GM19468 (cell line): ENCODE data around the gene MAD2L2.
A peak's percentile ranks its signal among the peaks of the same experiment; 100 is the strongest.

Experiments
- ATAC-seq: cut with Tn5 transposase; IDR thresholded peaks from one replicate; pipeline ENCODE4 v1.9.1; 2021; ENCODE audit warnings: mild to moderate bottlenecking, moderate library complexity, moderate number of reproducible peaks; ENCODE audit not compliant: unreplicated experiment; ENCODE audit errors: extremely low read depth

MAD2L2 gene

DNA sequence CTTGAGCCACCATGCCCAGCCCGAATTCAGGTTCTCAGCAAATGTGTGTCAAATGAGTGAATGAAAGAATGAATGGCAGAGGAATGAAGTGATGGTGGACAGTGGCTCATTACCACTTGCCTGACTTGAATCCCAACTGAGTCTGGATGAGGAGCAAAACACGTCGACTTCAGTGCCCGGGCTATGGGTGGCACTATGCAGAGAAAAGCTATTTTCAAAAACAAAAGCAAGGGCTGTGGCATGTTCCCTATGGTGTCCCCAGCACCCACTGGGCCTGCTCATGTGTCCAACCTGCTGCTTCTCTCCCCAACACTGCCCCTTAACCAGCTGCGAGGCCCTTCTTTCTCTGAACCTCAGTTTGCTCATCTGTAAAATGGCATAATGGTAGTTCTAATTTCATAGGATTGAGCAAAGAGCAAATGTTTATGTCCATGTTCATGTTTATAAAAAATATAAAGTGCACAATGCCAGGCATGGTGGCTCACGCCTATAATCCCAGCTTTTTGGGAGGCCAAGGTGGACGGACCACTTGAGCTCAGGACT lies 4.3 kb upstream of the MAD2L2 start:
- ATAC-seq = no peak

GRCh38 chr1:11684070-11684469 lies 3.1 kb upstream of the MAD2L2 start:
- no peak for ATAC-seq

- no peak for ATAC-seq
Measured at GRCh38 chr1:11682799-11683198, 1.9 kb upstream of the MAD2L2 start.

GRCh38 chr1:11682287-11682771 lies 1.4 kb upstream of the MAD2L2 start:
- ATAC-seq = no peak

DNA sequence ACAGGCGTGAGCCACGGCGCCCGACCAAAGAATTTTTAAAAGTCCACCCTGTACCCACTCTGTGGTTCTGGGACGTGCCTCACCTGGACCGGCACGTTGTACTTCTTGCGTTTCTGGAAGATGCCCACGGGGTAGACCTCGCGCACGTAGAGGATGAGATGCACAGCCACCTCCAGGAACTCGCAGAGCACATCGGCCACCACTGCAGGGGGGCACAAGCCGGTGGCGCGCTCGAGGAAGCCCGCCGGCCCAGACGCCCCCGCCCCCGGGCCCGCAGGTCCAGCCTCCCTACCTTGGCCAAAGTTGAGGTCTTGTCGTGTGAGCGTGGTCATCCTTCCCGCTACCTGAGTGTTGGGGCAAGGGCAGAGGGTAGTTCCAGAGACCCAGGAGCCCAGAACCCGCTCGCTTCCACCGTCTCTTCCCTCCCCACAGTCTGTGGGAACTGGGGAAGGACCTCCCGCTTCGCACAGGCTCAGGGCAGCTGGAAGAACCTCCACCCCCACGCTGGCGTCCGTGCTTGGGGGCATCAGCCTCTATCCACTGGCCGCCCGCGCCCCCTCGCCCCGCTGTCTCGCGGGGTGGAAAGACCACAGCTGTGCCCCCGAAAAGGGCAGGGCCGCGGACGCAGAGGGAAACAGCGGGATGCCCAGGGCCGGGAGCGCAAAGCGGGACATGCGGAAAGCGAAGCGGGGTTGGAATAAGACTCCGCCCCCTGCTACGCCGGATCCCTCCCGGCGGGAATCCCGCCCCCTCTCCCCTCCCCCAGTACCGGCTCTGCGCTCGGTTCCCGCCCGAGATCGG lies 478 bp downstream of the MAD2L2 start:
- ATAC-seq = peak; percentile 7

DNA sequence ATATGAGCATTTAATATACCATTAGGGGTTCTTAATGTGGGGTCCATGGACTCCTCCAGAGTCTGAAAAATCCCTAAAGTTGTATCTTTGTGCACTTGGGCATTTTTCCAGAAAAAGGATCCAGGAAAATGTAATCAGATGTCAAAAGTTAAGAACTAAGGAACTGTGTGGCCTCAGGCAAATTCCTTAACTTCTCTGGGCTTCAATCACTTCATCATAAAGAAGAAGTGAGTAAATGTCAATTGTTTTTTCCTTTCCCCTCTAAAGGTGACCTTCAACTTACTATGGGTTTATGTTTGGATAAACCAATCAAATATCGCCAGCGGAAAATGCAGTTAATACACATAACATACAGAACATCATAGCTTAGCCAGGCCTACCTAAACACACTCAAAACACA lies 2.5 kb downstream of the MAD2L2 start:
- no peak for ATAC-seq

- no peak for ATAC-seq
Measured at GRCh38 chr1:11676386-11677103, 4.4 kb downstream of the MAD2L2 start.

GRCh38 chr1:11675325-11675724 lies 5.6 kb downstream of the MAD2L2 start:
- ATAC-seq = no peak

GRCh38 chr1:11674488-11674887 lies 6.5 kb downstream of the MAD2L2 start:
- ATAC-seq = no peak

DNA sequence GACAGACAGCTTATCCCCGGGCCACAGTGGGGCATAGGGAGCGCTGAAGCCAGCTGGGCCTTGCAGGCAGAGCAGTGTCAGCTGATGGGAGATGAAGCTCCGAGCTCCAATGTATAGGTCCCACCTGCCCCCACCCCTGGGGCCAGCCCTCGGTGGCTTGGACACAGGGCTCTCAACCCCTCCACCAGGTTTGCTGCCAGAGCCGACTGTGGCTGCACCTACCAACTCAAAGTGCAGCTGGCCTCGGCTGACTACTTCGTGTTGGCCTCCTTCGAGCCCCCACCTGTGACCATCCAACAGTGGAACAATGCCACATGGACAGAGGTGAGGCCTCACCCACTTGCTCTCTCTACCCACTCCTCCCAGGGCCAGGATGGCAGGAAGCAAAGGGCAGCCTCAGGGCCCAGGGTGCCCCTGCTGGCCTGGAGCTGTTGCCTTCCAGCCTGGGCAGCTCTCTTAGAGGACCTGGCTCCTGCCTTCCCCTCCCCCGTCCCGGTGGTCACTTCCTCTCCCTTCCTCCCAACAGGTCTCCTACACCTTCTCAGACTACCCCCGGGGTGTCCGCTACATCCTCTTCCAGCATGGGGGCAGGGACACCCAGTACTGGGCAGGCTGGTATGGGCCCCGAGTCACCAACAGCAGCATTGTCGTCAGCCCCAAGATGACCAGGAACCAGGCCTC lies 7.7 kb downstream of the MAD2L2 start:
- ATAC-seq = no peak

DNA sequence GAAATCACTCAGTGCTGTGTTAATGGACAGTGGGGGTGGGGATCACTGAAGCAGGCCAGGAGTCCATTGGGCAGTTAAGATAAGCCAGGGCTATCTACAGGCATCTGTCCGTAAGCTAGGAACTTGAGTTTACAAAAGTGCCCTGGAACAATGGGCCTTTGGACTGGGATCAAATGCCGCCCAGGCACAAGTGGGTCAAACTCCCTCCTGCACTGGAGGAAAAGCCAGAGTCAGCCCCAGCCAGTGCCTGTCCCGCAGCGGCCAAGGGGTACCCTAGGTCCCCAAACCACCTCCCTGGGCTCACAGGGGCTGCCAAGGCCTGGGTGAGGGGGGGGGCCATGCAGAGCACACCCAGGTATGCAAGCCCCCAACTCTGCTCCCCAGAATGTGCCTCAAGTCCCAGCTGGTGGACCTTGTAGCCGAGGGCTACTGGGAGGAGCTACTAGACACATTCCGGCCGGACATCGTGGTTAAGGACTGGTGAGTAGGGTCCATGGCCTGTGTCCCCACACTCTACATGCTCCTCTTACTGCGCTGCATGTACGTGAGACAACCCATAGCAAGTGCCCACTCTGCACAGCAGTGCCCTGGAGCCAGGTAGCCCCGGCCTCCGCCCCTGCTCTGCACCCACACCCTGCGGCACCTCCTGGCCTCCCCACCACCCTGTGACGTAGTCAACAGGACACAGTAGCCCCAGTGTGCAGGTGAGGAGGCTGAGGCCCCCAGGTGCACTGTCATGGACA lies 9.2 kb downstream of the MAD2L2 start:
- ATAC-seq = no peak

- ATAC-seq = no peak
Measured at GRCh38 chr1:11671205-11671543, 9.8 kb downstream of the MAD2L2 start.

DNA sequence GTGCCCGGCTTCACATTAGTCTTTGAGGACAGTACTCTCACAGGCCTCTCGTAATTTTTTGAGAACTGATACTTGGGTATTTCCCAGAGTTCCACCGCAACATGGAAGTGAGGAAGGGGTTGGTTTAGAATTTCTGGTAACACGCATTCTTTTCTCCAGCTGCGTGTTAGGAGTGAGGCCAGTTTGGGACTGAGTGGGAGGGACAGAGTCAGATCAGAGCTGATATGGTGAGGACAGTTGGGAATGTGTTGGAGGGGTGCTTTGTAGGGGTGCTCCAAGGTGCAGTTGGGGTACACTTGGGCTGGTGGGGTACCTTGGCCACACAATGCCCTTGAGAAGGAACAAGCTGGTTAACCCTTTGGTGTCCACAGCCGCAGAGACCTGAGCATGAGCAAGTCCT lies 10.2 kb downstream of the MAD2L2 start:
- no peak for ATAC-seq

- no peak for ATAC-seq
Measured at GRCh38 chr1:11668516-11668915, 12.4 kb downstream of the MAD2L2 start.

DNA sequence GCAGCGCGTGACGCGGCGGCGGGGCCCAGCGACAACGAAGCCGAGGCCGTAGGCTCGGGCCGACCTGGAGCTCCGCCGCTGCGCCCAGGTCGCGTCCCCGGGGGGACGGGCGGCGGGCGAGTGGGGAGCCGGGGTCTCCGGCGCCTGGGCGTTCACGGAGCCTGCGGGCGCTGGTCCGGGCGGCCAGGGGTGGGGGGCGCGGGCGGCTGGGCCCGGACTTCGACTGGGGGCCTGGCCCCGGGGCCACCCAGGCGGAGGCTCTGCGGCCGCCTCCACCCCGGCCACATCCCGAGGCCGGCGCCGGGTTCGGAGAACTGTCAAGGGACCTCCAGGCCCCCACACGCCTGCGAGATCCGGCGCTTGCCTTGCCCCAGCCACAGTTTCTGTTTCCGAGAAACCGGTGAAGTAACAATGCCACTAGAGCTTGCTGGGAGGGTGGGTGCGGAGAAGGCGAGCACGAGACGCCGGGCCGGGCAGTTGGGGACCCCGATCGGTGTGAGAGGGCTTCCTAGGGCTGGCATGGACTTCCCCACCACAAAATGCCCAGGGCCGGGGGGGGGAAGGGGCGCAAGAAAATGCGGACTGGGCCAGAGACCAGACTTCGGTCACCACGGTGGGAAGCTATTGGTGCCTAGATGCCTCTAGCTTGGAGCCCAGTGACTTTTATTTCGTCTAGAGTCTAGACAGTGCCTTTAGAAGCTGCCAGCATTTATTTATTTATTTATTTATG lies 16.4 kb downstream of the MAD2L2 start:
- peak; percentile 25 for ATAC-seq

GRCh38 chr1:11661103-11661502 lies 19.8 kb downstream of the MAD2L2 start:
- ATAC-seq = no peak

DNA sequence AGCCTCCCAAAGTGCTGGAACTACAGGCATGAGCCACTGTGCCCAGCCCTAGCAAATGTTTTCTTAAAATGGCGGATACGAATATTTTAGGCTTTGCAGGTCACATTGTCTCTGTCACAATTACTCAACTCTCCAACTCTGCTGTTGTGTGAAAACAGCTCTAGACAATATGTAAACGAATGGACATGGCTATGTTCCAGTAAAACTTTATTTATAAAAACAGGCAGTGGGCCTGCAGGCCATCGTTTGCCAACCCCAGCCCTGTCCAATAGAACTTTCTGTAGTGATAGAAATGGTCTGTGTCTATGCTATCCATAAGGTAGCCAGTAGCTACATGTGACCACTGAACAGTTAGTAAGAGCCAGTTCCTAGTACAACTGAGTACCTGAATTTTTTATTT lies 21.2 kb downstream of the MAD2L2 start:
- no peak for ATAC-seq

- no peak for ATAC-seq
Measured at GRCh38 chr1:11658542-11658941, 22.4 kb downstream of the MAD2L2 start.

DNA sequence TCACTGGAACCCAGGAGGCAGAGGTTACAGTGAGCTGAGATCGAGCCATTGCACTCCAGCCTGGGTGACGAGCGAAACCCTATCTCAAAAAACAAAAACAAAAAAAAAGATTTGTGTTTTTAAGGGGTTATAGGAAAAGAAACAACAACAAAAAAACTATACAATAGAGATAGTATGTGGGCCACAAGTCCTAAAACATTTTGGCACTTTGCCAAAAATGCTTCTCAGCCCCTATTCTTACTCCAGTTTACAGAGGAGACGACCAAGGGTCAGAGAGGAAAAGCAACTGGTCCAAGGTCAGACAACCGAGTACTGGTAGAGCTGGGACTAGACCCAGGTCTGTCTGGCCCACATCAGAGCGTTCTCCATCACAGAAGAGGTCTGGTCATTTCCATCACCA lies 23.3 kb downstream of the MAD2L2 start:
- ATAC-seq = no peak
